PC-9 (cell line): Measurements from ENCODE around the gene TRIM6.

Experiments
- EZH2 ChIP-seq: fragments of 200-600 bp; sonication (generic); IDR thresholded peaks from 2 replicates; pipeline ENCODE4 v1.8.0; 2017; ENCODE audit warnings: antibody characterized with exemption, low read depth
- TF ChIP-seq, protein P1 (sequence below): fragments of 200-600 bp; sonication (generic); conservative IDR thresholded peaks from 2 replicates; pipeline ENCODE4 v1.6.1; 2017; ENCODE audit warnings: mixed run types, antibody characterized with exemption, mild to moderate bottlenecking, moderate library complexity

DNA sequence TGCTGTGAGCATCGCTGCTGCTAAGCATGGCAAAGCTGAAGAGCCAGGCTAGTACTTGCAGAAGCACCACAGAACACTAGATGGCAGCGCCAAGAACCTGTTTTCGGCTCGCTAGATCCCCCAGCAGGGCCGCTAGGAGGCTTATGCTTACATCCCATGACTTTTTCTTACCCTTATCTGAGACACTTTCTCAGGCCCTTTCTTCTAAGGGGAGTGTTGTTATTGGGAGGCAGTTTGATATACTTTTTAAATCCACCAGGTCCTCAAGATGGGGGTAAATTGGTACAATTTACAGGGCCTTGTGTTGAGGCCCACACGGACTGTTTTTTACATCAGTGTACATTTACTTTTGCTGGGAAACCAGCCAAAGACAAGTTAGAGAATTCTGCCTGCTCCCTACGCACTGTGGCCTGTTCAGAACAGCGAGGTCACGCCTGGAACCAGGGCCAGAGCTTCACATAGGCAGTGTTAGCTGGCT, 4.0 kb downstream of the TRIM6 start:
- TF ChIP-seq, protein P1, sequence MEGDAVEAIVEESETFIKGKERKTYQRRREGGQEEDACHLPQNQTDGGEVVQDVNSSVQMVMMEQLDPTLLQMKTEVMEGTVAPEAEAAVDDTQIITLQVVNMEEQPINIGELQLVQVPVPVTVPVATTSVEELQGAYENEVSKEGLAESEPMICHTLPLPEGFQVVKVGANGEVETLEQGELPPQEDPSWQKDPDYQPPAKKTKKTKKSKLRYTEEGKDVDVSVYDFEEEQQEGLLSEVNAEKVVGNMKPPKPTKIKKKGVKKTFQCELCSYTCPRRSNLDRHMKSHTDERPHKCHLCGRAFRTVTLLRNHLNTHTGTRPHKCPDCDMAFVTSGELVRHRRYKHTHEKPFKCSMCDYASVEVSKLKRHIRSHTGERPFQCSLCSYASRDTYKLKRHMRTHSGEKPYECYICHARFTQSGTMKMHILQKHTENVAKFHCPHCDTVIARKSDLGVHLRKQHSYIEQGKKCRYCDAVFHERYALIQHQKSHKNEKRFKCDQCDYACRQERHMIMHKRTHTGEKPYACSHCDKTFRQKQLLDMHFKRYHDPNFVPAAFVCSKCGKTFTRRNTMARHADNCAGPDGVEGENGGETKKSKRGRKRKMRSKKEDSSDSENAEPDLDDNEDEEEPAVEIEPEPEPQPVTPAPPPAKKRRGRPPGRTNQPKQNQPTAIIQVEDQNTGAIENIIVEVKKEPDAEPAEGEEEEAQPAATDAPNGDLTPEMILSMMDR, result 0 out of 2 replicates have a peak, but pooled peaks have one; percentile 31
- no peak for TF ChIP-seq EZH2
